T47D (cell line): ENCODE data around the gene CEP112.
A peak's percentile ranks its signal among the peaks of the same experiment; 100 is the strongest.

Experiments
- DNase-seq, 2 experiments: peaks; one replicate each; pipeline versions ENCODE4 v3.0.0 to v3.0.0-alpha.2; 2011 to 2012; ENCODE audit warnings: low read depth in 1 of 2, low spot score in 1 of 2
- JUND ChIP-seq: IDR thresholded peaks from 2 replicates; pipeline ENCODE4 v1.6.1; 2012; ENCODE audit warnings: low read depth
- in situ Hi-C: cut with HindIII; loops from 2 replicates; pipeline ENCODE4 v1.10.0; 2016; ENCODE audit warnings: low sequenced_read_pairs, low pct_unique_long_range_greater_than_20kb

Gene CEP112

GRCh38 chr17:65755799-65756198, 436.1 kb downstream of the CEP112 start:
- no peak for TF ChIP-seq JUND

GRCh38 chr17:65754630-65755029, 437.3 kb downstream of the CEP112 start:
- in situ Hi-C loops = no loop called here
- no peak for TF ChIP-seq JUND
- no peak for DNase-seq

More at GRCh38 chr17:65755799-65756198, 436.1 kb downstream of the CEP112 start:
- peak in 1 of 2 experiments; percentile 38 for DNase-seq
- in situ Hi-C loops = no loop called here

- in situ Hi-C loops = no loop called here
- no peak for TF ChIP-seq JUND
- DNase-seq = no peak
These were observed 437.9 kb downstream of the CEP112 start for GRCh38 chr17:65754081-65754480.

GRCh38 chr17:65753348-65753747, 438.6 kb downstream of the CEP112 start:
- no peak for TF ChIP-seq JUND
- in situ Hi-C loops = no loop called here
- no peak for DNase-seq

GRCh38 chr17:65751263-65751662, 440.7 kb downstream of the CEP112 start:
- in situ Hi-C loops = no loop called here

GRCh38 chr17:65750631-65751115, 441.3 kb downstream of the CEP112 start:
- in situ Hi-C loops = no loop called here
- TF ChIP-seq JUND = no peak
- no peak for DNase-seq

More at GRCh38 chr17:65751263-65751662, 440.7 kb downstream of the CEP112 start:
- TF ChIP-seq JUND = no peak
- DNase-seq = no peak

GRCh38 chr17:65750166-65750565, 441.8 kb downstream of the CEP112 start:
- in situ Hi-C loops = no loop called here
- TF ChIP-seq JUND = no peak
- no peak for DNase-seq

- no peak for DNase-seq
- no peak for TF ChIP-seq JUND
- in situ Hi-C loops = no loop called here
These were observed 442.5 kb downstream of the CEP112 start for GRCh38 chr17:65749479-65749878.

- TF ChIP-seq JUND = no peak
- DNase-seq = no peak
- in situ Hi-C loops = no loop called here
These were observed 446.7 kb downstream of the CEP112 start for GRCh38 chr17:65745241-65745640.

- TF ChIP-seq JUND = no peak
- DNase-seq = no peak
- in situ Hi-C loops = no loop called here
These were observed 448.7 kb downstream of the CEP112 start for GRCh38 chr17:65743308-65743655.

GRCh38 chr17:65742403-65743307, 449.3 kb downstream of the CEP112 start:
- no peak for TF ChIP-seq JUND
- DNase-seq = no peak
- in situ Hi-C loops = no loop called here

GRCh38 chr17:65741710-65742109, 450.2 kb downstream of the CEP112 start:
- in situ Hi-C loops = no loop called here
- no peak for DNase-seq
- no peak for TF ChIP-seq JUND

GRCh38 chr17:65739034-65739433, 452.9 kb downstream of the CEP112 start:
- in situ Hi-C loops = no loop called here
- no peak for DNase-seq
- TF ChIP-seq JUND = no peak
